A549 (cell line): ENCODE data around the gene LSM12. TPM values are rescaled to one million over a fixed set of nuclear protein-coding genes. Genes with fewer than 3 reads are reported as not detected.

ENCODE experiments used
- ATAC-seq, 2 experiments: fragments of 200-7000 bp in 1 of 2; fragments of >200 bp in 1 of 2; cut with Nextera tagmentation in 1 of 2; cut with Tn5 transposase in 1 of 2; 3 replicates each; pipeline versions ENCODE4 v1.8.0 to v1.9.1; 2018 to 2020; ENCODE audit warnings: mild to moderate bottlenecking in 1 of 2, moderate library complexity in 1 of 2
- CTCF ChIA-PET: fragments of 300-600 bp; sonication (Branson Sonifier 250); formaldehyde crosslinking; extraction: SDS; loops from one replicate; lab custom pipeline; 2021; ENCODE audit warnings: antibody characterized with exemption, inconsistent platforms; lab: Yijun Ruan, JAX
- POLR2A ChIA-PET: fragments of 350-600 bp; formaldehyde crosslinking; extraction: SDS; loops from one replicate; lab custom pipeline; 2021; ENCODE audit warnings: antibody characterized with exemption, inconsistent platforms; lab: Yijun Ruan, JAX
- DNase-seq, 2 experiments: peaks; one replicate each; pipeline versions ENCODE4 v3.0.0 to v3.0.0-alpha.2; 2011 to 2016; ENCODE audit warnings: low read depth in 1 of 2, low spot score in 1 of 2
- FAIRE-seq: peaks from 2 replicates; lab custom pipeline; 2011; peaks lifted over from hg19 to GRCh38; lab: Jason Lieb, UNC
- H3K27ac ChIP-seq, 2 experiments: fragments of >200 bp; sonication (Bioruptor Twin); formaldehyde crosslinking; 3 replicates each; pipeline ENCODE4 v1.5.1; 2016 to 2017
- H3K4me1 ChIP-seq: fragments of >200 bp; sonication (Bioruptor Twin); formaldehyde crosslinking; 3 replicates; pipeline ENCODE4 v1.6.1; 2016
- H3K4me2 ChIP-seq: fragments of >200 bp; sonication (Bioruptor Twin); formaldehyde crosslinking; 3 replicates; pipeline ENCODE4 v1.6.1; 2016
- H3K4me3 ChIP-seq: fragments of >200 bp; sonication (Bioruptor Twin); formaldehyde crosslinking; 3 replicates; pipeline ENCODE4 v1.5.1; 2016
- H3K9me3 ChIP-seq: fragments of >200 bp; sonication (Bioruptor Twin); formaldehyde crosslinking; 3 replicates; pipeline ENCODE4 v1.6.1; 2016
- CBX2 ChIP-seq: fragments of 200-600 bp; sonication (generic); IDR thresholded peaks from 2 replicates; pipeline ENCODE4 v1.6.1; 2016; ENCODE audit warnings: low read depth, mild to moderate bottlenecking, borderline replicate concordance
- CEBPB ChIP-seq, 2 experiments: fragments of >200 bp in 1 of 2; sonication (Bioruptor Twin) in 1 of 2; formaldehyde crosslinking in 1 of 2; IDR thresholded peaks; 2 replicates each; pipeline ENCODE4 v1.6.1; 2012 to 2016
- CHD2 ChIP-seq: fragments of 150-350 bp; IDR thresholded peaks from 2 replicates; pipeline ENCODE4 v1.6.1; 2014; ENCODE audit warnings: low read length; ENCODE audit not compliant: partially characterized antibody
- EHF ChIP-seq: fragments of 250-450 bp; sonication (Bioruptor Pico); IDR thresholded peaks from 2 replicates; pipeline ENCODE4 v1.5.0; 2020; ENCODE audit warnings: mild to moderate bottlenecking
- EHMT2 ChIP-seq: fragments of 200-600 bp; sonication (generic); IDR thresholded peaks from 2 replicates; pipeline ENCODE4 v1.6.1; 2016; ENCODE audit warnings: antibody characterized with exemption, low read depth, mild to moderate bottlenecking, moderate library complexity
- HEYL ChIP-seq: fragments of 250-450 bp; sonication (Bioruptor Pico); IDR thresholded peaks from 2 replicates; pipeline ENCODE4 v1.8.0; 2021; ENCODE audit warnings: mild to moderate bottlenecking, moderate library complexity
- JUN ChIP-seq, 2 experiments: fragments of >200 bp; sonication (Bioruptor Twin); formaldehyde crosslinking; IDR thresholded peaks; 2 replicates in 1 of 2; 3 replicates in 1 of 2; pipeline ENCODE4 v1.6.1; 2016 to 2017
- JUNB ChIP-seq: fragments of >200 bp; sonication (Bioruptor Twin); formaldehyde crosslinking; IDR thresholded peaks from 2 replicates; pipeline ENCODE4 v1.6.1; 2016
- KDM5A ChIP-seq: fragments of 200-600 bp; sonication (generic); IDR thresholded peaks from 2 replicates; pipeline ENCODE4 v1.6.1; 2016; ENCODE audit warnings: antibody characterized with exemption, mild to moderate bottlenecking
- MAFK ChIP-seq: fragments of 450-650 bp; IDR thresholded peaks from 2 replicates; pipeline ENCODE4 v1.6.1; 2014; ENCODE audit not compliant: partially characterized antibody
- MAZ ChIP-seq: fragments of 150-350 bp; IDR thresholded peaks from 2 replicates; pipeline ENCODE4 v1.6.1; 2014; ENCODE audit warnings: antibody characterized with exemption, low read depth, low read length, borderline replicate concordance
- NPAS2 ChIP-seq: fragments of 250-450 bp; sonication (Bioruptor Pico); IDR thresholded peaks from 2 replicates; pipeline ENCODE4 v1.8.0; 2022; ENCODE audit warnings: mild to moderate bottlenecking, moderate library complexity, borderline replicate concordance
- NR3C1 ChIP-seq: fragments of >200 bp; sonication (Bioruptor Twin); formaldehyde crosslinking; IDR thresholded peaks from 3 replicates; pipeline ENCODE4 v1.6.1; 2017
- PHF8 ChIP-seq: fragments of 200-600 bp; sonication (generic); IDR thresholded peaks from 2 replicates; pipeline ENCODE4 v1.6.1; 2016; ENCODE audit warnings: low read depth, mild to moderate bottlenecking, antibody characterized with exemption, moderate library complexity, borderline replicate concordance
- RARB ChIP-seq: fragments of 250-450 bp; sonication (Bioruptor Pico); IDR thresholded peaks from 2 replicates; pipeline ENCODE4 v1.8.0; 2021; ENCODE audit warnings: mild to moderate bottlenecking, moderate library complexity
- RCOR1 ChIP-seq: fragments of 150-350 bp; IDR thresholded peaks from 2 replicates; pipeline ENCODE4 v1.6.1; 2014; ENCODE audit warnings: antibody characterized with exemption, low read length, low read depth
- RFX5 ChIP-seq: fragments of 450-650 bp; IDR thresholded peaks from 2 replicates; pipeline ENCODE4 v1.7.1; 2014; ENCODE audit warnings: antibody characterized with exemption, mild to moderate bottlenecking, moderate library complexity
- TP53 ChIP-seq: fragments of 250-450 bp; sonication (Bioruptor Pico); IDR thresholded peaks from 2 replicates; pipeline ENCODE4 v1.5.0; 2021; ENCODE audit warnings: mild to moderate bottlenecking, moderate library complexity
- ZC3H11A ChIP-seq: fragments of 450-650 bp; IDR thresholded peaks from 2 replicates; pipeline ENCODE4 v1.6.1; 2014; ENCODE audit warnings: antibody characterized with exemption, mild to moderate bottlenecking
- ZFP36 ChIP-seq: fragments of 450-650 bp; IDR thresholded peaks from 2 replicates; pipeline ENCODE4 v1.6.1; 2014; ENCODE audit warnings: borderline replicate concordance; ENCODE audit not compliant: partially characterized antibody
- WGBS: methylation state at CpG from one replicate; pipeline ENCODE4 v1.1.6; 2017; ENCODE audit errors: missing lambda C conversion rate; 5-methylcytosine and 5-hydroxymethylcytosine counted together
- polyA plus RNA-seq, 4 experiments: library from polyadenylated mRNA; depleted of rRNA in 3 of 4; stranded (reverse); fragments of >200 nt; fragmentation: RNase III in 1 of 4; extraction: RNeasy Plus Mini Kit Qiagen cat#74134 plus additional on column Dnase treatment in 1 of 4; gene quantifications; 2 replicates in 3 of 4; 3 replicates in 1 of 4; pipeline ENCODE4 v1.2.3, GENCODE V29; 2011 to 2017
- TF ChIP-seq, protein P1 (sequence below): fragments of 450-650 bp; IDR thresholded peaks from 2 replicates; pipeline ENCODE4 v1.6.1; 2014; ENCODE audit warnings: antibody characterized with exemption
- TF ChIP-seq, protein P2 (sequence below): IDR thresholded peaks from 2 replicates; pipeline ENCODE4 v1.6.1; 2012
- TF ChIP-seq, protein P3 (sequence below): fragments of 200-600 bp; sonication (generic); IDR thresholded peaks from 2 replicates; pipeline ENCODE4 v1.6.1; 2016; ENCODE audit warnings: antibody characterized with exemption, mild to moderate bottlenecking, moderate library complexity
- TF ChIP-seq, protein P4 (sequence below): fragments of >200 bp; sonication (Bioruptor Twin); formaldehyde crosslinking; IDR thresholded peaks from 3 replicates; pipeline ENCODE4 v1.6.1; 2016
- TF ChIP-seq, protein P5 (sequence below): fragments of >200 bp; sonication (Bioruptor Twin); formaldehyde crosslinking; IDR thresholded peaks from 3 replicates; pipeline ENCODE4 v1.5.1; 2016

The LSM12 gene
- polyA plus RNA-seq, 2 of the 4 experiments (the other 2 are of a cell fraction), result 43.9 to 75.0 TPM

DNA sequence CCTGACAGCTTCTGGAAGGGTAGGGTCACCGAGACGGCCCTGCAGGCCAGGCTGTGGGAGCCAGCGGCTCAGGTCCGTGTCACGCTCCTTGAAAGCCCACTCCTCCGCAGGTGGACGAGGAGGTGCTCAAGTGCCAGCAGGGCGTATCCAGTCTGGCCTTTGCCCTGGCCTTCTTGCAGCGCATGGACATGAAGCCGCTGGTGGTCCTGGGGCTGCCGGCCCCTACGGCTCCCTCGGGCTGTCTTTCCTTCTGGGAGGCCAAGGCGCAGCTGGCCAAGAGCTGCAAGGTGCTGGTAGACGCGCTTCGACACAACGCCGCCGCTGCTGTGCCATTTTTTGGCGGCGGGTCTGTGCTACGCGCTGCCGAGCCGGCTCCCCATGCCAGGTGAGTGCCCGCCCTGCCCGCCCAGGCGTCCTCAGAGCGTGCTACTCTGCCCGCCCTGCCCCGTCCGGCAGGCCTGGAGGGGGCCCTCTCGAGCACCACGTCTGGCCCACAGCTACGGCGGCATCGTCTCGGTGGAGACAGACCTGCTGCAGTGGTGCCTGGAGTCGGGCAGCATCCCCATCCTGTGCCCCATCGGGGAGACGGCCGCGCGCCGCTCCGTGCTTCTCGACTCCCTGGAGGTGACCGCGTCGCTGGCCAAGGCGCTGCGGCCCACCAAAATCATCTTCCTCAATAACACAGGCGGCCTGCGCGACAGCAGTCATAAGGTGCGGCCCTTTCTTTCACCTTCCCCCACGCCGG is 60.8 kb downstream of the LSM12 start:
- peak overlapping the region; percentile 51; the same call in 1 of the 3 replicates for H3K4me3 ChIP-seq
- CTCF ChIA-PET, result interaction anchor here (0.6 to 24.9 kb wide), 7 partner anchors 10 to 125 kb away, joined by 3 to 657 read pairs (median 4); partner anchors contain the start of genes PPY and PYY
- peak in 1 of 2 experiments; percentile 15; a peak in 3 of 6 replicates for ATAC-seq
- H3K4me1 ChIP-seq, result peaks cover 18% of the 10 kb centered on the region
- H3K27ac ChIP-seq, result peak overlapping the region in 1 of 2 experiments; percentile 83; a peak in 3 of 6 replicates
- TF ChIP-seq RCOR1, result no peak
- TF ChIP-seq TP53, result no peak
- TF ChIP-seq RFX5, result no peak
- no peak for TF ChIP-seq MAZ
- TF ChIP-seq, protein P1, sequence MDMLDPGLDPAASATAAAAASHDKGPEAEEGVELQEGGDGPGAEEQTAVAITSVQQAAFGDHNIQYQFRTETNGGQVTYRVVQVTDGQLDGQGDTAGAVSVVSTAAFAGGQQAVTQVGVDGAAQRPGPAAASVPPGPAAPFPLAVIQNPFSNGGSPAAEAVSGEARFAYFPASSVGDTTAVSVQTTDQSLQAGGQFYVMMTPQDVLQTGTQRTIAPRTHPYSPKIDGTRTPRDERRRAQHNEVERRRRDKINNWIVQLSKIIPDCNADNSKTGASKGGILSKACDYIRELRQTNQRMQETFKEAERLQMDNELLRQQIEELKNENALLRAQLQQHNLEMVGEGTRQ, result no peak
- TF ChIP-seq, protein P2, sequence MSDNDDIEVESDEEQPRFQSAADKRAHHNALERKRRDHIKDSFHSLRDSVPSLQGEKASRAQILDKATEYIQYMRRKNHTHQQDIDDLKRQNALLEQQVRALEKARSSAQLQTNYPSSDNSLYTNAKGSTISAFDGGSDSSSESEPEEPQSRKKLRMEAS, result no peak
- TF ChIP-seq CHD2, result no peak
- TF ChIP-seq, protein P3, sequence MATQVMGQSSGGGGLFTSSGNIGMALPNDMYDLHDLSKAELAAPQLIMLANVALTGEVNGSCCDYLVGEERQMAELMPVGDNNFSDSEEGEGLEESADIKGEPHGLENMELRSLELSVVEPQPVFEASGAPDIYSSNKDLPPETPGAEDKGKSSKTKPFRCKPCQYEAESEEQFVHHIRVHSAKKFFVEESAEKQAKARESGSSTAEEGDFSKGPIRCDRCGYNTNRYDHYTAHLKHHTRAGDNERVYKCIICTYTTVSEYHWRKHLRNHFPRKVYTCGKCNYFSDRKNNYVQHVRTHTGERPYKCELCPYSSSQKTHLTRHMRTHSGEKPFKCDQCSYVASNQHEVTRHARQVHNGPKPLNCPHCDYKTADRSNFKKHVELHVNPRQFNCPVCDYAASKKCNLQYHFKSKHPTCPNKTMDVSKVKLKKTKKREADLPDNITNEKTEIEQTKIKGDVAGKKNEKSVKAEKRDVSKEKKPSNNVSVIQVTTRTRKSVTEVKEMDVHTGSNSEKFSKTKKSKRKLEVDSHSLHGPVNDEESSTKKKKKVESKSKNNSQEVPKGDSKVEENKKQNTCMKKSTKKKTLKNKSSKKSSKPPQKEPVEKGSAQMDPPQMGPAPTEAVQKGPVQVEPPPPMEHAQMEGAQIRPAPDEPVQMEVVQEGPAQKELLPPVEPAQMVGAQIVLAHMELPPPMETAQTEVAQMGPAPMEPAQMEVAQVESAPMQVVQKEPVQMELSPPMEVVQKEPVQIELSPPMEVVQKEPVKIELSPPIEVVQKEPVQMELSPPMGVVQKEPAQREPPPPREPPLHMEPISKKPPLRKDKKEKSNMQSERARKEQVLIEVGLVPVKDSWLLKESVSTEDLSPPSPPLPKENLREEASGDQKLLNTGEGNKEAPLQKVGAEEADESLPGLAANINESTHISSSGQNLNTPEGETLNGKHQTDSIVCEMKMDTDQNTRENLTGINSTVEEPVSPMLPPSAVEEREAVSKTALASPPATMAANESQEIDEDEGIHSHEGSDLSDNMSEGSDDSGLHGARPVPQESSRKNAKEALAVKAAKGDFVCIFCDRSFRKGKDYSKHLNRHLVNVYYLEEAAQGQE, result no peak
- TF ChIP-seq EHF, result no peak
- TF ChIP-seq, protein P4, sequence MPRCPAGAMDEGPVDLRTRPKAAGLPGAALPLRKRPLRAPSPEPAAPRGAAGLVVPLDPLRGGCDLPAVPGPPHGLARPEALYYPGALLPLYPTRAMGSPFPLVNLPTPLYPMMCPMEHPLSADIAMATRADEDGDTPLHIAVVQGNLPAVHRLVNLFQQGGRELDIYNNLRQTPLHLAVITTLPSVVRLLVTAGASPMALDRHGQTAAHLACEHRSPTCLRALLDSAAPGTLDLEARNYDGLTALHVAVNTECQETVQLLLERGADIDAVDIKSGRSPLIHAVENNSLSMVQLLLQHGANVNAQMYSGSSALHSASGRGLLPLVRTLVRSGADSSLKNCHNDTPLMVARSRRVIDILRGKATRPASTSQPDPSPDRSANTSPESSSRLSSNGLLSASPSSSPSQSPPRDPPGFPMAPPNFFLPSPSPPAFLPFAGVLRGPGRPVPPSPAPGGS, result no peak
- DNase-seq, result peak in 1 of 2 experiments; percentile 32
- no peaks in the 10 kb centered on the region for H3K9me3 ChIP-seq
- FAIRE-seq, result no peak
- H3K4me2 ChIP-seq, result peak overlapping the region; percentile 89
- WGBS, result 93% methylated on average over 56 of the region's 59 CpGs
- POLR2A ChIA-PET, result interaction anchor here (0.8 to 1.0 kb wide), 2 partner anchors 33 to 105 kb away, joined by 3 to 4 read pairs; no protein-coding TSS in a partner anchor

DNA sequence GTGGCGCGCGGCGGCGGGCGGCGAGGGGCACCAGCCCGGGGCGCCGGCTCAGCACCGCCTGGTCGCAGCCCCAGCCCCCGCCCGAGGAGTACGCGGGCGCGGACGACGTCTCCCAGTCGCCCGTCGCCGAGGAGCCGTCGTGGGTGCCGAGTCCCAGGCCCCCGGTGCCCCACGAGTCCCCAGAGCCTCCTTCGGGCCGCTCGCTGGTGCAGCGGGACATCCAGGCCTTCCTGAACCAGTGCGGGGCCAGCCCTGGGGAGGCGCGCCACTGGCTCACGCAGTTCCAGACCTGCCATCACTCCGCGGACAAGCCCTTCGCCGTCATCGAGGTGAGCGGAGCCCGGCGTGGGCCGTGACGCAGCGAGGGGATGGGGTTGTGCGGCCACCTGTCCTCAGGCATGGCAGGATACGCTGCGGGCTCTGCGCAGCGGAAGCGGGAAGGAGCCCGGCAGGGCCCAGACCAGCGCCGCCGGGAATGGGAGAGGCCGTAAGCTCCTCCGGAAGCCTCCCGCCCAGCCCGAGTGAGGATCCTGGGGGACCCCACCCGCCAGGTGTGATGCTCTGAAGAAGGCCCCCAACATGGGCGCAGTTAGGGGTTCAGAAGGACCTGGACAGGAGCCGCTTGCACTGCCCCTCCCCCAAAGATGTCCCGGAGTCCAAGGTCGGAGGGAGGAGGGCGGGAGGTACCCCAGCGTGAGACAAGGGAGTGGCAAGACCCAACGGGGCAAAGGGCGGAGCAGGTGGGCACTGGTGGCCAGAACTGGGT is 61.5 kb downstream of the LSM12 start:
- Histone ChIP-seq H3K4me2 (no peak overlapping the region), H3K4me1 (peaks cover 18% of the 10 kb centered on the region), H3K27ac (no peak overlapping the region), H3K9me3 (no peaks in the 10 kb centered on the region), H3K4me3 (no peak overlapping the region)
- no peak for ATAC-seq
- POLR2A ChIA-PET, result no interaction called here
- FAIRE-seq, result no peak
- CTCF ChIA-PET, result interaction anchor here (0.7 to 24.9 kb wide), 5 partner anchors 9 to 125 kb away, joined by 3 to 657 read pairs (median 4); partner anchors contain the start of genes PPY and PYY
- 95% methylated on average over 71 of the region's 71 CpGs for WGBS
- no peak for DNase-seq
- TF ChIP-seq RCOR1, result no peak
- no peak for TF ChIP-seq HEYL (CRISPR knock-in tag)
- no peak for TF ChIP-seq JUN (IDR thresholded peaks at IDR 0.05)
- no peak for TF ChIP-seq KDM5A
- TF ChIP-seq, protein P5, sequence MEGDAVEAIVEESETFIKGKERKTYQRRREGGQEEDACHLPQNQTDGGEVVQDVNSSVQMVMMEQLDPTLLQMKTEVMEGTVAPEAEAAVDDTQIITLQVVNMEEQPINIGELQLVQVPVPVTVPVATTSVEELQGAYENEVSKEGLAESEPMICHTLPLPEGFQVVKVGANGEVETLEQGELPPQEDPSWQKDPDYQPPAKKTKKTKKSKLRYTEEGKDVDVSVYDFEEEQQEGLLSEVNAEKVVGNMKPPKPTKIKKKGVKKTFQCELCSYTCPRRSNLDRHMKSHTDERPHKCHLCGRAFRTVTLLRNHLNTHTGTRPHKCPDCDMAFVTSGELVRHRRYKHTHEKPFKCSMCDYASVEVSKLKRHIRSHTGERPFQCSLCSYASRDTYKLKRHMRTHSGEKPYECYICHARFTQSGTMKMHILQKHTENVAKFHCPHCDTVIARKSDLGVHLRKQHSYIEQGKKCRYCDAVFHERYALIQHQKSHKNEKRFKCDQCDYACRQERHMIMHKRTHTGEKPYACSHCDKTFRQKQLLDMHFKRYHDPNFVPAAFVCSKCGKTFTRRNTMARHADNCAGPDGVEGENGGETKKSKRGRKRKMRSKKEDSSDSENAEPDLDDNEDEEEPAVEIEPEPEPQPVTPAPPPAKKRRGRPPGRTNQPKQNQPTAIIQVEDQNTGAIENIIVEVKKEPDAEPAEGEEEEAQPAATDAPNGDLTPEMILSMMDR, result no peak
- TF ChIP-seq ZC3H11A, result no peak
- TF ChIP-seq EHMT2, result no peak
- TF ChIP-seq MAFK, result no peak
- no peak for TF ChIP-seq CEBPB (IDR thresholded peaks at IDR 0.05)
- no peak for TF ChIP-seq ZFP36
- TF ChIP-seq NR3C1, result no peak
- no peak for TF ChIP-seq PHF8
- no peak for TF ChIP-seq NPAS2 (CRISPR knock-in tag)
- TF ChIP-seq, protein P2, result no peak
- no peak for TF ChIP-seq CBX2
- TF ChIP-seq RARB (CRISPR knock-in tag), result no peak
- TF ChIP-seq JUNB, result no peak
